ENCODE measurements around the gene FXYD1.

Gene FXYD1

GRCh38 chr19:35119091-35119490 lies 19.5 kb upstream of the FXYD1 start:
- no peak for TF ChIP-seq ZNF70 (CRISPR knock-in tag; IDR thresholded peaks at IDR 0.05)
- no peak for TF ChIP-seq PATZ1 (CRISPR knock-in tag; IDR thresholded peaks at IDR 0.05; ENCODE audit: borderline replicate concordance)
- no peak for TF ChIP-seq OSR1 (CRISPR knock-in tag; IDR thresholded peaks at IDR 0.05)
- TF ChIP-seq RARB (CRISPR knock-in tag; IDR thresholded peaks at IDR 0.05) = no peak
- TF ChIP-seq CSRNP3 (CRISPR knock-in tag; IDR thresholded peaks at IDR 0.05) = no peak
- no peak for TF ChIP-seq TOX (CRISPR knock-in tag; IDR thresholded peaks at IDR 0.05; ENCODE audit: borderline replicate concordance)
- no peak for TF ChIP-seq ZNF8 (CRISPR knock-in tag; IDR thresholded peaks at IDR 0.05)
- no peak for TF ChIP-seq PPARA (CRISPR knock-in tag; IDR thresholded peaks at IDR 0.05; ENCODE audit: borderline replicate concordance)
- no peak for TF ChIP-seq TSHZ2 (CRISPR knock-in tag; IDR thresholded peaks at IDR 0.05)
- TF ChIP-seq ZFP30 (CRISPR knock-in tag; IDR thresholded peaks at IDR 0.05) = no peak
- TF ChIP-seq CSDC2 (CRISPR knock-in tag; IDR thresholded peaks at IDR 0.05) = no peak
- TF ChIP-seq TCF4 (CRISPR knock-in tag; IDR thresholded peaks at IDR 0.05; ENCODE audit: borderline replicate concordance) = no peak
- no peak for TF ChIP-seq ZC3H10 (CRISPR knock-in tag; IDR thresholded peaks at IDR 0.05)
- no peak for ATAC-seq

- TF ChIP-seq PPARA (CRISPR knock-in tag; IDR thresholded peaks at IDR 0.05; ENCODE audit: borderline replicate concordance) (no peak), ZC3H10 (CRISPR knock-in tag; IDR thresholded peaks at IDR 0.05) (no peak), ISL1 (CRISPR knock-in tag; IDR thresholded peaks at IDR 0.05) (no peak), BACH2 (CRISPR knock-in tag; IDR thresholded peaks at IDR 0.05; ENCODE audit: borderline replicate concordance) (no peak), GLIS3 (CRISPR knock-in tag; IDR thresholded peaks at IDR 0.05) (no peak), TSHZ2 (CRISPR knock-in tag; IDR thresholded peaks at IDR 0.05) (no peak), ZFP3 (CRISPR knock-in tag; IDR thresholded peaks at IDR 0.05) (no peak), TOX (CRISPR knock-in tag; IDR thresholded peaks at IDR 0.05; ENCODE audit: borderline replicate concordance) (no peak), TCF4 (CRISPR knock-in tag; IDR thresholded peaks at IDR 0.05; ENCODE audit: borderline replicate concordance) (no peak), CSRNP3 (CRISPR knock-in tag; IDR thresholded peaks at IDR 0.05) (no peak), RARB (CRISPR knock-in tag; IDR thresholded peaks at IDR 0.05) (no peak), ZNF8 (CRISPR knock-in tag; IDR thresholded peaks at IDR 0.05) (no peak)
- no peak for ATAC-seq
These were observed 19.0 kb upstream of the FXYD1 start for GRCh38 chr19:35119578-35120155.

GRCh38 chr19:35120492-35120891 lies 18.1 kb upstream of the FXYD1 start:
- ATAC-seq = no peak
- TF ChIP-seq ZNF8 (CRISPR knock-in tag; IDR thresholded peaks at IDR 0.05) (no peak), ZFP3 (CRISPR knock-in tag; IDR thresholded peaks at IDR 0.05) (no peak), ZNF70 (CRISPR knock-in tag; IDR thresholded peaks at IDR 0.05) (no peak), OSR1 (CRISPR knock-in tag; IDR thresholded peaks at IDR 0.05) (no peak)

Measured in SK-N-SH treated with all-trans-retinoic acid at 6 μM for 48 hours (cell line).